SK-N-SH (cell line): Measurements from ENCODE around the gene EXOC6. TPM values are rescaled to one million over a fixed set of nuclear protein-coding genes. Genes with fewer than 3 reads are reported as not detected.

Experiments
- CTCF ChIA-PET: fragments of 300-600, 350-600 bp; formaldehyde crosslinking; extraction: SDS; loops from one replicate; lab custom pipeline; 2021; lab: Yijun Ruan, JAX
- POLR2A ChIA-PET: fragments of 350-600 bp; sonication (Branson Sonifier 250); formaldehyde crosslinking; extraction: SDS; loops from one replicate; lab custom pipeline; 2020; ENCODE audit warnings: antibody characterized with exemption, inconsistent platforms; lab: Yijun Ruan, JAX
- DNase-seq: peaks from one replicate; pipeline ENCODE4 v3.0.0; 2012
- H2AFZ ChIP-seq: fragments of 200-600 bp; sonication (generic); 2 replicates; pipeline ENCODE4 v1.8.1; 2016; ENCODE audit warnings: antibody characterized with exemption, mild to moderate bottlenecking, low read depth
- H3F3A ChIP-seq: fragments of 200-600 bp; sonication (generic); replicated peaks from 2 replicates; pipeline ENCODE3; 2016; ENCODE audit warnings: antibody characterized with exemption, mild to moderate bottlenecking; ENCODE audit not compliant: insufficient read depth
- H3K27ac ChIP-seq, 2 experiments: fragments of 200-500 bp in 1 of 2; fragments of 200-600 bp in 1 of 2; sonication (Bioruptor generic) in 1 of 2; sonication (generic), shearing (Covaris generic) in 1 of 2; 2 replicates each; pipeline versions ENCODE4 v1.5.1 to v1.6.1; 2014 to 2016; ENCODE audit warnings: low read depth in 2 of 2, inconsistent platforms in 1 of 2, low read length in 1 of 2, mild to moderate bottlenecking in 1 of 2, mixed read lengths in 1 of 2
- H3K27me3 ChIP-seq: fragments of 200-600 bp; sonication (generic), shearing (Covaris generic); 2 replicates; pipeline ENCODE4 v1.6.1; 2016; ENCODE audit warnings: mixed run types; ENCODE audit not compliant: insufficient read depth
- H3K36me3 ChIP-seq, 2 experiments: fragments of 200-500 bp in 1 of 2; fragments of 200-600 bp in 1 of 2; sonication (Bioruptor generic) in 1 of 2; sonication (generic) in 1 of 2; replicated peaks in 1 of 2; 2 replicates each; pipeline versions ENCODE3 to v1.5.1; 2014 to 2016; ENCODE audit warnings: low read length in 1 of 2, mild to moderate bottlenecking in 1 of 2; ENCODE audit not compliant: insufficient read depth in 2 of 2, control insufficient read depth in 1 of 2
- H3K4me1 ChIP-seq, 2 experiments: fragments of 200-500 bp in 1 of 2; fragments of 200-600 bp in 1 of 2; sonication (Bioruptor generic) in 1 of 2; sonication (generic), shearing (Covaris generic) in 1 of 2; 2 replicates each; pipeline versions ENCODE4 v1.5.1 to v1.6.1; 2014 to 2016; ENCODE audit warnings: low read depth in 1 of 2, low read length in 1 of 2, mixed run types in 1 of 2; ENCODE audit not compliant: insufficient read depth in 2 of 2, control insufficient read depth in 1 of 2
- H3K4me2 ChIP-seq: fragments of 200-600 bp; sonication (generic), shearing (Covaris generic); 2 replicates; pipeline ENCODE4 v1.6.1; 2017; ENCODE audit warnings: mixed run types
- H3K4me3 ChIP-seq, 2 experiments: fragments of 200-500 bp in 1 of 2; fragments of 200-600 bp in 1 of 2; sonication (Bioruptor generic) in 1 of 2; sonication (generic), shearing (Covaris generic) in 1 of 2; 2 replicates each; pipeline versions ENCODE4 v1.5.1 to v1.8.1; 2014 to 2016; ENCODE audit warnings: low read depth in 2 of 2, inconsistent platforms in 1 of 2, low read length in 1 of 2, mild to moderate bottlenecking in 1 of 2, mixed read lengths in 1 of 2, moderate library complexity in 1 of 2
- H3K79me2 ChIP-seq: fragments of 200-600 bp; sonication (generic); 2 replicates; pipeline ENCODE4 v1.8.1; 2017; ENCODE audit warnings: mild to moderate bottlenecking; ENCODE audit not compliant: insufficient read depth
- H3K9ac ChIP-seq: fragments of 200-600 bp; sonication (generic); 2 replicates; pipeline ENCODE4 v1.6.1; 2017; ENCODE audit warnings: mixed run types
- H3K9me2 ChIP-seq: fragments of 200-600 bp; sonication (generic); 2 replicates; pipeline ENCODE4 v1.6.1; 2017; ENCODE audit warnings: mixed run types
- H3K9me3 ChIP-seq: fragments of 200-600 bp; sonication (generic); 2 replicates; pipeline ENCODE4 v1.6.1; 2017; ENCODE audit warnings: mixed run types, mild to moderate bottlenecking, moderate library complexity
- H4K20me1 ChIP-seq: fragments of 200-600 bp; sonication (generic); 2 replicates; pipeline ENCODE4 v1.6.1; 2017; ENCODE audit warnings: mild to moderate bottlenecking, mixed run types; ENCODE audit not compliant: insufficient read depth
- MXI1 ChIP-seq: IDR thresholded peaks from 2 replicates; pipeline ENCODE4 v1.6.1; 2012; ENCODE audit warnings: mild to moderate bottlenecking, low read depth, low read length, improper control_type of control experiment
- NFIC ChIP-seq: IDR thresholded peaks from 2 replicates; pipeline ENCODE4 v1.4.0; 2012; ENCODE audit warnings: borderline replicate concordance
- RAD21 ChIP-seq: IDR thresholded peaks from 2 replicates; pipeline ENCODE4 v1.6.1; 2012; ENCODE audit warnings: mild to moderate bottlenecking, low read length
- RCOR1 ChIP-seq: fragments of 150-350 bp; IDR thresholded peaks from 2 replicates; pipeline ENCODE4 v1.6.1; 2017; ENCODE audit warnings: antibody characterized with exemption, low read length
- SMC3 ChIP-seq: IDR thresholded peaks from 2 replicates; pipeline ENCODE4 v1.6.1; 2012; ENCODE audit warnings: low read depth, low read length, improper control_type of control experiment
- USF2 ChIP-seq: fragments of 150-350 bp; IDR thresholded peaks from 2 replicates; pipeline ENCODE4 v1.6.1; 2017; ENCODE audit warnings: antibody characterized with exemption, low read length, low read depth, borderline replicate concordance
- WGBS: methylation state at CpG from one replicate; pipeline ENCODE4 v1.1.6; 2017; ENCODE audit warnings: low lambda C conversion rate; 5-methylcytosine and 5-hydroxymethylcytosine counted together
- polyA plus RNA-seq, 3 experiments: library from polyadenylated mRNA; depleted of rRNA; stranded (reverse); fragments of >200 nt; gene quantifications; 2 replicates each; pipeline ENCODE4 v1.2.3, GENCODE V29; 2012
- TF ChIP-seq, protein P1 (sequence below): fragments of 200-600 bp; sonication (generic); IDR thresholded peaks from 2 replicates; pipeline ENCODE4 v1.6.1; 2017; ENCODE audit warnings: antibody characterized with exemption, mild to moderate bottlenecking, moderate library complexity

Gene EXOC6
- polyA plus RNA-seq, 1 of the 3 experiments (the other 2 are of a cell fraction), result 2.3 TPM

DNA sequence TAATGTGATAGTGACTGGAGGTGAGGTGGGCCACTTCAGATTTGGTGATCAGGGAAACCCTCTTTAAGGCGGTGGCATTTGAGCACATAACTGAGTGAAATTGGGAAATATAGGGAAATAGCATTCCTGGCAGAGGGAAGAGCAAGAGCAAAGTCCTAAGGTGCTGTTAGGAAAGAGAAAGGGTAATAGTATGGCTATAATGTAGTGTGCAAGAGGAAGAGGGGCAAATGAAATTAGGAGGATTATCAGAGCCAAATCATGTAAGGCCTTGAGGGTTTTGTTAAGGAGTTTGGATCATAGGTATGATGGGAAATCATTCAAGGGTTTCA, 184.5 kb downstream of the EXOC6 start (continued):
- TF ChIP-seq MXI1, result no peak

- H3K79me2 ChIP-seq, result no peaks in the 10 kb centered on the region
- WGBS, result 72% methylated on average over 1 of the region's 1 CpG
- no peaks in the 10 kb centered on the region for H3K36me3 ChIP-seq
- no peak overlapping the region for H3K4me3 ChIP-seq
- H3K9me2 ChIP-seq, result no peaks in the 10 kb centered on the region
- POLR2A ChIA-PET, result no interaction called here
- peaks cover 0 to 29% of the 10 kb centered on the region in 2 experiments; a peak in 3 of 4 replicates for H3K4me1 ChIP-seq
- peaks cover 11% of the 10 kb centered on the region for H3F3A ChIP-seq
- no peaks in the 10 kb centered on the region for H4K20me1 ChIP-seq
- TF ChIP-seq MXI1, result no peak
- no peaks in the 10 kb centered on the region for H3K9me3 ChIP-seq
- CTCF ChIA-PET, result interaction anchor here (1.2 to 1.9 kb wide), 2 partner anchors 28 to 32 kb away, joined by 3 to 7 read pairs; no protein-coding TSS in a partner anchor
- H3K4me2 ChIP-seq, result no peak overlapping the region
- no peak overlapping the region for H3K27ac ChIP-seq
- no peak for DNase-seq
- no peak overlapping the region for H2AFZ ChIP-seq
- no peaks in the 10 kb centered on the region for H3K27me3 ChIP-seq
- H3K9ac ChIP-seq, result no peak overlapping the region
These were observed 186.1 kb downstream of the EXOC6 start for GRCh38 chr10:93034426-93034825.

DNA sequence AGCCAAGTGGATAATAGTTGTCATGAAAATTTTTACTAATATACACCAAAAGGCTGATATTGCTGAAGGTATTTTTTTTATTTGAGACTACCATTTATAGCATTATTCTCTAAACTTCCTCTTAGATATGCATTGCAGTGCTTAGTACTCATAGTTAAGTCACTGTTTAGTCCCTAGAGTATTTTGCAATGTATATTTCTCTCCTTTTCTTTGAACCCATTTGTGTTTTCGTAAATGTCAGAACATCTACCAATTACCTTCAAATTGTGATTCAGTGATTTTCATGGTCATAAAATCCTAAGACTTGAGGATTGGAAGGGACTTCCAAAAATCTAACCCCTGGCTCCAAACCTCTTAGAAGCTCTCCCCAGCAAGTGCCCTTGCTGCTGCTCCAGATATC, 190.8 kb downstream of the EXOC6 start:
- peaks cover 0 to 7% of the 10 kb centered on the region in 2 experiments; a peak in 2 of 4 replicates for H3K4me1 ChIP-seq
- CTCF ChIA-PET, result no interaction called here
- no peaks in the 10 kb centered on the region for H4K20me1 ChIP-seq
- H3K27me3 ChIP-seq, result no peaks in the 10 kb centered on the region
- no peak overlapping the region for H3K4me2 ChIP-seq
- no peak for DNase-seq
- H3K4me3 ChIP-seq, result no peak overlapping the region
- 94% methylated on average over 1 of the region's 1 CpG for WGBS
- no peaks in the 10 kb centered on the region for H3K79me2 ChIP-seq
- POLR2A ChIA-PET, result no interaction called here
- H3K9ac ChIP-seq, result no peak overlapping the region
- no peaks in the 10 kb centered on the region for H3K36me3 ChIP-seq
- TF ChIP-seq USF2 (no peak), RCOR1 (no peak)
- H3K9me3 ChIP-seq, result no peaks in the 10 kb centered on the region
- no peak overlapping the region for H2AFZ ChIP-seq
- H3K27ac ChIP-seq, result no peak overlapping the region
- no peaks in the 10 kb centered on the region for H3K9me2 ChIP-seq
- H3F3A ChIP-seq, result no peaks in the 10 kb centered on the region

GRCh38 chr10:93039721-93040120, 191.4 kb downstream of the EXOC6 start:
- POLR2A ChIA-PET, result no interaction called here
- no peak overlapping the region for H2AFZ ChIP-seq
- H3K9me3 ChIP-seq, result no peaks in the 10 kb centered on the region
- H3K4me1 ChIP-seq, result peaks cover 0 to under 1% of the 10 kb centered on the region in 2 experiments; a peak in 2 of 4 replicates
- no peak for DNase-seq
- no peak overlapping the region for H3K9ac ChIP-seq
- CTCF ChIA-PET, result no interaction called here
- TF ChIP-seq RAD21 (peak; percentile 53), SMC3 (peak; percentile 49), NFIC (no peak)
- TF ChIP-seq, protein P1, sequence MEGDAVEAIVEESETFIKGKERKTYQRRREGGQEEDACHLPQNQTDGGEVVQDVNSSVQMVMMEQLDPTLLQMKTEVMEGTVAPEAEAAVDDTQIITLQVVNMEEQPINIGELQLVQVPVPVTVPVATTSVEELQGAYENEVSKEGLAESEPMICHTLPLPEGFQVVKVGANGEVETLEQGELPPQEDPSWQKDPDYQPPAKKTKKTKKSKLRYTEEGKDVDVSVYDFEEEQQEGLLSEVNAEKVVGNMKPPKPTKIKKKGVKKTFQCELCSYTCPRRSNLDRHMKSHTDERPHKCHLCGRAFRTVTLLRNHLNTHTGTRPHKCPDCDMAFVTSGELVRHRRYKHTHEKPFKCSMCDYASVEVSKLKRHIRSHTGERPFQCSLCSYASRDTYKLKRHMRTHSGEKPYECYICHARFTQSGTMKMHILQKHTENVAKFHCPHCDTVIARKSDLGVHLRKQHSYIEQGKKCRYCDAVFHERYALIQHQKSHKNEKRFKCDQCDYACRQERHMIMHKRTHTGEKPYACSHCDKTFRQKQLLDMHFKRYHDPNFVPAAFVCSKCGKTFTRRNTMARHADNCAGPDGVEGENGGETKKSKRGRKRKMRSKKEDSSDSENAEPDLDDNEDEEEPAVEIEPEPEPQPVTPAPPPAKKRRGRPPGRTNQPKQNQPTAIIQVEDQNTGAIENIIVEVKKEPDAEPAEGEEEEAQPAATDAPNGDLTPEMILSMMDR, result peak; percentile 56
- H3K4me2 ChIP-seq, result no peak overlapping the region
- no peaks in the 10 kb centered on the region for H3F3A ChIP-seq
- no peak overlapping the region for H3K4me3 ChIP-seq
- H3K36me3 ChIP-seq, result no peaks in the 10 kb centered on the region
- H3K79me2 ChIP-seq, result no peaks in the 10 kb centered on the region
- 89% methylated on average over 3 of the region's 3 CpGs for WGBS
- no peaks in the 10 kb centered on the region for H3K9me2 ChIP-seq
- no peaks in the 10 kb centered on the region for H4K20me1 ChIP-seq
- H3K27me3 ChIP-seq, result no peaks in the 10 kb centered on the region
- H3K27ac ChIP-seq, result no peak overlapping the region
